ENCODE data around the gene MTF2. TPM values are rescaled to one million over a fixed set of nuclear protein-coding genes. Genes with fewer than 3 reads are reported as not detected.

MTF2 gene
- total RNA-seq, 4 donors from 2014 or later = 7.8 to 20.7 (median 10.3) TPM

- no peak overlapping the region for H3K4me3 ChIP-seq
- no peak overlapping the region for H3K27ac ChIP-seq
- H3K27me3 ChIP-seq = no peaks in the 10 kb centered on the region
- TF ChIP-seq CTCF (IDR thresholded peaks at IDR 0.05) (no peak), EP300 (IDR thresholded peaks at IDR 0.05) (no peak), POLR2AphosphoS5 (IDR thresholded peaks at IDR 0.05) (no peak), POLR2A (IDR thresholded peaks at IDR 0.05) (no peak)
- H3K4me1 ChIP-seq = no peaks in the 10 kb centered on the region
- no peaks in the 10 kb centered on the region for H3K9me3 ChIP-seq
- peaks cover 0 to 50% of the 10 kb centered on the region in 2 donors for H3K36me3 ChIP-seq
- ATAC-seq = no peak
Measured at GRCh38 chr1:93120614-93121013, 41.5 kb downstream of the MTF2 start.

- WGBS, 2 donors (ENCODE audit: low coverage in 1 of 2) = 83 to 99% methylated on average over 1 to 4 of the region's 4 CpGs
- Histone ChIP-seq H3K27ac (no peak overlapping the region), H3K36me3 (peaks cover 0 to 25% of the 10 kb centered on the region in 2 donors), H3K4me3 (no peak overlapping the region), H3K27me3 (no peaks in the 10 kb centered on the region), H3K4me1 (no peaks in the 10 kb centered on the region), H3K9me3 (no peaks in the 10 kb centered on the region)
- ATAC-seq = no peak
- TF ChIP-seq POLR2AphosphoS5 (IDR thresholded peaks at IDR 0.05) = no peak
- TF ChIP-seq EP300 (IDR thresholded peaks at IDR 0.05) = no peak
- no peak for TF ChIP-seq POLR2A (IDR thresholded peaks at IDR 0.05)
- no peak for TF ChIP-seq CTCF (IDR thresholded peaks at IDR 0.05)
Measured at GRCh38 chr1:93123201-93123783, 44.2 kb downstream of the MTF2 start.

GRCh38 chr1:93124556-93125355 lies 45.7 kb downstream of the MTF2 start:
- no peak overlapping the region for H3K4me3 ChIP-seq
- H3K9me3 ChIP-seq = no peaks in the 10 kb centered on the region
- no peak for ATAC-seq
- H3K27ac ChIP-seq = no peak overlapping the region
- no peaks in the 10 kb centered on the region for H3K4me1 ChIP-seq
- H3K27me3 ChIP-seq = no peaks in the 10 kb centered on the region
- no peak for TF ChIP-seq EP300 (IDR thresholded peaks at IDR 0.05)
- TF ChIP-seq POLR2A (IDR thresholded peaks at IDR 0.05) = no peak
- TF ChIP-seq CTCF (IDR thresholded peaks at IDR 0.05) = no peak
- peaks cover 0 to 14% of the 10 kb centered on the region in 2 donors for H3K36me3 ChIP-seq
- WGBS, 2 donors (ENCODE audit: low coverage in 1 of 2) = 64 to 86% methylated on average over 4 of the region's 4 CpGs

GRCh38 chr1:93129507-93130099 lies 50.5 kb downstream of the MTF2 start:
- TF ChIP-seq POLR2AphosphoS5 (IDR thresholded peaks at IDR 0.05) = no peak
- no peak for TF ChIP-seq EP300 (IDR thresholded peaks at IDR 0.05)
- no peak for TF ChIP-seq CTCF (IDR thresholded peaks at IDR 0.05)
- no peak for TF ChIP-seq POLR2A (IDR thresholded peaks at IDR 0.05)
- Histone ChIP-seq H3K4me3 (no peak overlapping the region), H3K4me1 (no peaks in the 10 kb centered on the region), H3K36me3 (peaks cover 0 to 27% of the 10 kb centered on the region in 2 donors), H3K27ac (no peak overlapping the region), H3K27me3 (no peaks in the 10 kb centered on the region), H3K9me3 (no peaks in the 10 kb centered on the region)
- ATAC-seq = no peak

GRCh38 chr1:93132638-93133037 lies 53.6 kb downstream of the MTF2 start:
- Histone ChIP-seq H3K27me3 (no peaks in the 10 kb centered on the region), H3K4me3 (no peak overlapping the region), H3K36me3 (peaks cover 0 to 58% of the 10 kb centered on the region in 2 donors), H3K27ac (no peak overlapping the region), H3K4me1 (no peaks in the 10 kb centered on the region), H3K9me3 (no peaks in the 10 kb centered on the region)
- no peak for TF ChIP-seq EP300 (IDR thresholded peaks at IDR 0.05)
- TF ChIP-seq CTCF (IDR thresholded peaks at IDR 0.05) = no peak
- TF ChIP-seq POLR2AphosphoS5 (IDR thresholded peaks at IDR 0.05) = no peak
- TF ChIP-seq POLR2A (IDR thresholded peaks at IDR 0.05) = no peak
- no peak for ATAC-seq

All from gastroesophageal sphincter (tissue), 4 donors.